Measurements from ENCODE around the gene BEND7. TPM values are rescaled to one million over a fixed set of nuclear protein-coding genes. Genes with fewer than 3 reads are reported as not detected.

The BEND7 gene
- total RNA-seq, 1 experiment from 2014 or later = 0.48 TPM

DNA sequence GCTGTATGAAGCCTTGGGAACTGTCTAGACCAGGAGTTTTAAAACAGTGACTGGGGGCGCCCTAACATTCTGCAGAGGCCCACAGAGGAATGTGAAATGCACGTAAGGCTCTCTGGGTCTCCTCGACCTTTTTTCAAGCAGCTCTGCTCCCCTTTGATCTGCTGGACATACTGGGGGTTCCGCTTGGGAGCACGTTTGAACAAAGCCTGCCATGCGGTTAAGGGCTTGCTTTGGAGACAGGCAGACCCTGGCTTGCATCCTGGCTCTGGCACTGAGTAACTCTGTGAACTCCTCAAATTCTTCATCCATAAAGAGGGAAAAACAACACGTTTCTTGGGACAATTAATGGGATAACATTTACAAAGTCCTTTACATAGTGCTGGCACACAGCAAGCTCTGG, 7.8 kb downstream of the BEND7 start:
- no peak for DNase-seq (ENCODE audit: low read depth)

DNA sequence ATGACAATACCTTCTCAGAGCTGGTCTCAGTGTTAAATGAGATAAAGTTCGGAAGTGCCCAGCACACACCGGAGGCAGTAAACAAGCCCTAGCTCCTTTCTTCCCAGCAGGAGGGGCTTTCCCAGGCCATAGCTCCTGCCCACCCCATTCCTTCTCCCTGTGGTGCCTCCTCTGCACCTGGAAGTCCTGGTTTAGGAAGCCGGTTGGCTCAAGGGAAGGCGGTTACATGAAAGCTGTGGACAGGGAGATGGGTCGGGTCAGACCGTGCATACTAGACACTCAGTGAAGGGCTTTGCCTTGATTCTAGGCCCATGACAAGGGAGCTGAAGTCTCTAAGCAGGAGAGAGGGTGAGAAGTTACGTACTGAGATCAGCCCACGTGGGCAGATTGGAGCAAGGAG, 8.6 kb downstream of the BEND7 start:
- no peak for DNase-seq (ENCODE audit: low read depth)

DNA sequence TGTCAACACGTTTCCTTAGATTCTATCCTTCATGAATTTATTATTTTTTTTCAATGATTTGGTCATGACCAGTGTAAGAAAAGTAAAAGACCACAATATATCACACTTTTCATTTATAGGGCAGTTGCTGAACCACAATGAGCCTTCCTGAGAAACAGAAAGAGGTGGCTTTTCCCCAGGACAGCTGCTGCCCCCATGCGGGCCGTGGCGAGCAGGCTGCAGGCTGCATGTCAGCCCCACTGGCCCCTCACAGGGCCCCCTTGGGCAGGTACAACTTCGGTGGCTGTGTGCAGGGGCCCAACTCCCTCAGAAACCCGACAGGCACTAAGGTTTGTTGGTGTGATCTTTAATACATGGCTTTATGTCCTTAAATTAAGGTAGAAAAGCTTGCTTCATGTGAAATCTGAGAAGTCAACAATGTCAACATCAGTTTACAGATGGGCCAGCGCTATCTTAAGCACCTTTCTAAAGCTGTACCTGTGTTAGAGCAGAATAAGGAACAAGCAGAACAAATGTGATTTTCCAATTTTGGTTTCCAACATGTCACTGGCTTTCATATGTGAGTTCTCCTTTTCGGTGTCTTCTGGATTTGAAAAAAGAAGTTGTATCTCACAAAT, 10.6 kb downstream of the BEND7 start:
- peak; percentile 35 for DNase-seq (ENCODE audit: low read depth)

DNA sequence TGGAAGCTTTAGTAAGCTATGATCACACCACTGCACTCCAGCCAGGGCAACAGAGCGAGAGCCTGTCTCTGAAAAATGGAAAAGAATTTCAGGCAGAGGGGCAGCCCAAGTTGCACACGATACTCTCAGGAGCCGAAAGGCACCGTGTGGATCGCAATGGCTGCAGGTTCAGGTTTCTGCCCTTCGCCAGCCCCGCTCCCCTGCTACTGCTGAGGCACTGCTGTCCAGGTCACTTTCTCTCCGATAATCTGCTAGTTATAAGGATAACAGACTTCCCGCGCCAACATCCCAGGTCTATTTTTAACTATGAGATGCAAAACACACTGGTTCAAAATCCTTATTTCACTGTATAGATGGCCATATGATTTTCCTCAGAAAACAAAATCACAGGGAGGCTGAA, 11.1 kb downstream of the BEND7 start:
- no peak for DNase-seq (ENCODE audit: low read depth)

DNA sequence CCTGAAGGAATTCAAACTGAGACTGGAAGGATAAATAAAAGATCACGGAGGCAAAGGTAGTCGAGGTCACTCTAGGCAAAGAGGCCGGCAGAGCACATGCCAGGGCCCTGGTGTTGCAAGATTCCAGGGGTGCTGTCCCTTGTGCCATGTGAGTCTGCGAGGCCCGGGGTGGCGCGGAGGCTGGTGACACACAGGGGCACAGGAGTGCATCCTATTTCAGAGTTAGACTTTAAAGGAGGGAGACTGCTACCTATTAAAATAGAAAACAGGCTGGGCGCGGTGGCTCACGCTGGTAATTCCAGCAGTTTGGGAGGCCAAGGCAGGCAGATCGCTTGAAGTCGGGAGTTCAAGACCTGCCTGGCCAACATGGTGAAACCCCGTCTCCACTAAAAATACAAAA, 12.6 kb downstream of the BEND7 start:
- no peak for DNase-seq (ENCODE audit: low read depth)

DNA sequence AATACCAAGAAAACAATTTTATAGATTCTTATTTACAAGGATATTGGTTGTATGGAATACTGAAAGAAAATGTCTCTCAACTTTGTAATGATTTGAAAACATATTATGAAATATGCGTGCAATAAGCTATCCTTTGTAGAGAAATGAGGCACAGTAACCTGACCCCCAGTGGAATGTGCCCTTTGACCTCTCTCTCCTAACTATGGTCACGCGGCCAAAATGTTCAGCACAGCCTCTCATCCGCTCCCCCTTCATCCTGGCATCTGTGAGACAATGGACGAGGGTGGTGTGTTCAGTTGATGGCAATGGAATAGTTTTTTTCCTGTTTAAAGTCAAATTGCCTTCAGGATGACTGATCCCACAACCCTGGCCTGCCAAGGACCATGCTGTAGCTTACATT, 13.3 kb downstream of the BEND7 start:
- DNase-seq (ENCODE audit: low read depth) = no peak

DNA sequence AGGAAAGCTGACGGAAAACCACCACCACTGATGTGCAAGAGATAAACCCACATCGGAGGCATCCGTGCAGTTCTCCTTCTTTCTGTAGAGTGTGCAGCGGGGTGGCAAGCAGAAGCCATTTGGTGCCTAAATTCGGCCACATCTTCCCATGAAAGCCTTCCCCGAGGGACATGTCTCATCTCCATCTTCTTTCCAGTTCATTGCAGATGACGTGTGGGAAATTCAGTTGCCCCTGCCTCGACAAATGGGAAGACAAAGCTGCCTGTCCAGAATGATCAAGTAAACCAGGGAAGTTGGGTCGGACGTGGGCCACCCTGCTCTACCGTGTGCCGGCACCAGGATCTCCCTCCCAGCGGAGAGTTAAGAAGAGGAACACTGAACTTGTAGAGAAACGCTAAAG, 14.5 kb downstream of the BEND7 start:
- DNase-seq (ENCODE audit: low read depth) = no peak

DNA sequence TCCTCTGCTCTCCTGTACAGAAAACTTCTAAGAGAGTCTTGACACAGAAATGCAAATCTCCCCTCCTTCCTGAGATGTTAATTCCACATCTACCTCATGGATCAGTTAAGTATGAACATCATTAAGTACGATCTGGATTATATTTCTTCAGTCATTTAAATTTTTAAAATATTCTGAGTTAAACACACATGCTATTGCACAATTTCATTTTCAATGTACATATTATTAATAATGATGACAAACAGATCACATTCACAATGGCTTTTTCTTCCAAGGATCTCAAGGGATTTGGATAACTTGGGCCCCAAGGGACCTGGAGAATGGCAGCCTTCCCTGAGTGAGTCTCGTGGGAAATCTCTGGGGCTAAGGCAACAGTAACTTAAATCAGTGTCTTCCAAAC, 16.2 kb downstream of the BEND7 start:
- no peak for DNase-seq (ENCODE audit: low read depth)

DNA sequence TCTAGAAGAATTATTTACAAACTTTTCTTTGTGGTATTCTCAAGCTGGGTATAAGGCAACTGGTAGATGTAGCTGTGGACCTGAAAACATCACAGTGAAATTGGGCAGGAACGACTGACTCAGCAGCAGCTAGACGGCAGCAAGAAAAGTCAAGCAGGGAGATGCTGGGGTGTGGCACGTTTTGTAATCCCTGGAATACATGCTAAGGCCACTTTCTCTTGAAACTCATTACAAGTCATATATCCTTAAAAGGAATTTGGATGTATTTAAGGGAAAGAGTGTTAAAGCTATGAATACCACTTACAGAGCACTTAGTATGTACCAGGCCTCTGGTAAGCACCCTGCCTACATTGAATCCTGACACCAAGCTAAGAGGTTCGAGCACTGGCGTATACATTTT, 17.4 kb downstream of the BEND7 start:
- DNase-seq (ENCODE audit: low read depth) = no peak

DNA sequence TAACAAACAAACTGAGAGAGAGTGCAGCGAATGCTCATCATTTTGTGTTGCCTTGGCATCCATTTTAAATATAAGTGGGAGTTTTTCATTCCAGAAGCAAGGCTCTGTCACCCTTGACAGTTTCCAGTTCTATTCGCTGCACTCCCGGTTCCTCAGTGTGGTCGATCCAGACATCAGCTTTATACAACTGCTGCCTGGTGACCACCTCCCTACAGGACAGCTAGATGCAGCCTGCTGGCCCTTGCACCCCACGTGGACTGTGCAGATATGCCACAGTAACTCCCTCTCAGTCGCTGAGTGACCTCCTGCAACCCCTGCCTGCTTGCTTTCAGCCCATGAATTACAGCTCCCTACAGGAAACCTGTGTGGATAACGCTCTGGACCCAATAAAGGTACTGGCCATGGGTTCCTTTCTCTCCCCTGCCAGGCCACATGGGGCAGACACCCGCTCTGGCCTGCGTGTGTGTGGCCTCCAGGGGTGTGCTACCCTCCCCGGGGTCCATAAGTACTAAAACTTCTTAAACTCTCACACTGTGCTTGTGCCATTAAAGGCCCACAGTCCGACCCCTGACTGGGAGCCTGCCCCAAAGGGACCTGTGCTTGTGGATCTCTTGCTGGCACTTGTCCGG, 23.6 kb downstream of the BEND7 start:
- DNase-seq (ENCODE audit: low read depth) = no peak

DNA sequence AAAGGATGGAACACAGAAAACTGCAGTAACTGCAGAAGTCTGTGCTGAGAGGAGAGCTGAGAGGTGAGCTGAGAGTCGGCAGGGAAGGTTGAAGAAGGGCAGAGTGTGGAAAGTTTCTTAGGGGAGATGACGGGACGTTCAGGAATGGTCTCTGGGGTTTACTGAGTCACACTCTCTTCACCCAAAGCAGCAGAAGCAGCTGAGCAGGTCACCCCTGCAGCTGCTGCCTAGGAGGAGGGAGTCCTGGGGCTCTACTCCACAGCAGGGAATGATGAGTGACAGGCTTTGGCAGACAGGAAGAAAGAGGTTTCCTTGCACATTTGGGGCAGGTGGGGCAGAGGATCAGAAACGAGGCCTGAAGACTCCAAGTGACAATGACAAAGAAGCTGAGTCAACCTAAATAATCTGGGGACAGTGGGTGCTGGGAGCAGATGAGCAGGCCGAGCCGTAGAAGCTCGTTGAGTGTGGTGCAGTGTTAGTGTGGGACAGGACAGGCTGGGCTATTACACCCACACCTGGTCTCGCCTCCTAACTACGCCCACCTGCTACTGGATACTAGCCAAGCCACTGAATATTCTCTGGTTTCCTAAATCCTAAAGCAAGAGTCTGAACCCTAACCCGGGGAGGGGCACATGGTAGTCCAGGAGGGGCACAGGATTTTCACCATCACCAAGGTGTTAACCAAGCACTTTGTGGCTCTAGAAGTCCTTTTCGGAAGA, 24.9 kb downstream of the BEND7 start:
- peak; percentile 75 for DNase-seq (ENCODE audit: low read depth)

DNA sequence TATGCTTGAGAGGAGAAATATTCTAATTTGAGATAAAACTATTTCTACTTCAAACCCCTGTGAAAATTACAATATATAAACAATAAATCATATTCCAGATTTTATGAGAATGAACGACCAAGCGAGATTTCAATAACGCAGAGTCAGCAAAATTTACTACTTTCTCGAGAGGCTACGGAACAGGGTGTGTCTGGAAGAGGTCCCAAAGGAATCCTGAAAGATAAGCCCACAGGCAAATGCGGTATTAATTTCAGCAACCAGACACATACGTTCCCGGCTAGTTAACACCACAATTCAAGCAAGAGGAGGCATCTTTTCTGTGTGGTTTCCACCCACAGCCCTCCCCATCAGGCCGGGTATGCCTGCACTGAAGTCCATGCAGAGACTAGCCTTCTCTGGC, 26.4 kb downstream of the BEND7 start:
- DNase-seq (ENCODE audit: low read depth) = no peak

DNA sequence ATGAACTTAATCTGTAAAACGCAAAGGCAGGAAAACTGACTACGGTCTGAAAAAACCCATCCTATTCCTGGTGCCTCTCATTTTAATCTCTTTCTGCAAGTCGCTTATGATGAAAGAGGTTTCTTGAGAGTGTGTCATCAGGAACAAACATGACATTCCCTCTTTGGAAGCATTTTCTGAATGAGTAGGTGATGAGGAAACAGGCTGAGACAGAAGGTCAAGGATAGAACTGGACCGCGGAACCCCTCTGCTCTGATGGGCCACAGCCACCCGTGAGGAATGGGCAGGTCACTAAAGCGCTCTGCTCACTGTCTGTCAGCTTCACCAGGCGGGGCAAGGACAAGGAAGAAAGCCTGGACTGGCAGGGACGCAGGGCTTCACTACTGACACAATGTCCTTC, 28.6 kb downstream of the BEND7 start:
- DNase-seq (ENCODE audit: low read depth) = no peak

DNA sequence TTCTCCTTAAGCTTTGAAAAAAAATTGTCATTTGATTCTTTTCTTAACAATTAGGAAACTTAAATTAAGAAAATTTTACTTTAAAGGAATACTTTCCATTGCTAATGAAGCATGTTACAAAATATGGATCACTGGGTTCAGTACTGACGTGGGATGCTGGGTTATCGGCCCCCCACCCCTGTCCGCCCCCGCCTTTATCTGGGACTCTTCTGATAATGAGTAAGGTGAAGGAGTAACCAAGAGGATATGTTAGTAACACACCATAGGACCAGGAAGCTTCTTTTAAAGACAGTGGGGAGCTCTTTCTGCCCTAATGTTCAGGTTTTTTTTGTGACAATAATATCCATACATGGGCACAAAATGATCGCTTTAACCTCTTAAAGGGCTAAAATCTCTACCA, 29.7 kb downstream of the BEND7 start:
- DNase-seq (ENCODE audit: low read depth) = no peak

DNA sequence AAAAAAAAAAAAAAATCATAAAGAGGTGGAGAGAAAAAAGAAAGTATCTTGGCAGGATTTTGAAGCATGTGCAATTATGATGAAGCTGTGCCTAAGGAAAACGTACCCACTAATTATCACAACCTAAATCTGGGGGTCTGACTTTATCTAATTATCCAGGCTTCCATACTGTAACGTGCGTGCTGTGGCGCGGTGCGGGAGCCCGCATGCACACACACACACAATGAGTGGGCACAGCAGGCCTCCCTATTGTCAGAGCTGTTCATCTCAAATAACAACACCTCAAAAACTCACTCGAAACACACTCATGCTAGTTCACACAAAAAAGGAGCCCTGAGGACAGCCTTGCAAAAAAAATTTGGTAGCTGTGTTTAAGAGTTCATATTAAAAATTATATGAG, 31.9 kb downstream of the BEND7 start:
- no peak for DNase-seq (ENCODE audit: low read depth)

DNA sequence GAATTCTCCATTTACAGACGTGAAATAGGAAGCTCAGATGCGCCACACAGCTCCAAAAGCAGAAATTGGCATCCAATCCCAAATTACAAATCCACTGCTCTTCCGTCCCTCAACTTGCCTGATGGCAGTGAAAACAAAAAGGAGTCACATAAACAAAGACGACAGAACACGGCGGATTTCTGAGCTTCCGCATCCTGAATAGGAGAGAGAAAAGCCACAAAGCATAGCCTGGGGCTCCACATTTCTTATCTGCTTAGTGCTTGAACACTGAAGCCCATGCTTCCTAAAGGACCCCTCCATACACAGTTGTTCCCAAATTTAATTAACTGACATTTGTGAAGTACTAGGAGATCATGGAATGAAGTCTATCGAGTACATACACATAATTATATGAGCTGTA, 32.6 kb downstream of the BEND7 start:
- peak; percentile 45 for DNase-seq (ENCODE audit: low read depth)

DNA sequence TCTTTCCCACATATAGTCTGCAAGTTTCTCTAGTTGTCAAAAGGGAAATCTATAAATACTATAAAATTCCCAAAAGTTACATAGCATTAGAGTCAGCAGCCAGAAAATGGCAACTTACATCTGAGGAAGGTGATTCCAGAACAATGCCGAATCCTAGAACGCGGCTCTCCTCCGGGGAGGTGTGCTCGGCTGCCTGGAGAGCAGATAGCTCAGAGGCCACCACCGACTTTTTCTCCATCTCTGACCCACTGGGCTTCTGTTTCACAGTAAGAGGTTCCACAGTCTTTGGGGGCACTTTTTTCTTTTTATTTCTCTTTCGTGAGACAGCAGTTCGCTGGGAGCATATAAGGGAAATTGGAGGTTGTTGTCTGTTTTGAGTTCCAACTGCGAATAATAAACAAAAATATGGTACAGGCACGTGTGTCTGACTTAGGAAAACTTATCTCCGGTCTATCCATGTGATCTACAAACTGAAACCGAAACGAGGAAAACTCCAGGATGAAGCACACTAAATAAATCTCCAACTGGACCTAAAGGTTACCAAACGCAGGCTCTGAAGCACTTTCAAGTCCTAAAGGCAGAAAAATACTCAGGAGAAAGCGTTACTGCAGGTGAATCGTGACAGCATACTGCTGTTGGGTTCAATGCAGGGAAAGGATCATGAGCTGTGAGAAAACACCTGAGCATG, 36.2 kb downstream of the BEND7 start:
- peak; percentile 64 for DNase-seq (ENCODE audit: low read depth)

DNA sequence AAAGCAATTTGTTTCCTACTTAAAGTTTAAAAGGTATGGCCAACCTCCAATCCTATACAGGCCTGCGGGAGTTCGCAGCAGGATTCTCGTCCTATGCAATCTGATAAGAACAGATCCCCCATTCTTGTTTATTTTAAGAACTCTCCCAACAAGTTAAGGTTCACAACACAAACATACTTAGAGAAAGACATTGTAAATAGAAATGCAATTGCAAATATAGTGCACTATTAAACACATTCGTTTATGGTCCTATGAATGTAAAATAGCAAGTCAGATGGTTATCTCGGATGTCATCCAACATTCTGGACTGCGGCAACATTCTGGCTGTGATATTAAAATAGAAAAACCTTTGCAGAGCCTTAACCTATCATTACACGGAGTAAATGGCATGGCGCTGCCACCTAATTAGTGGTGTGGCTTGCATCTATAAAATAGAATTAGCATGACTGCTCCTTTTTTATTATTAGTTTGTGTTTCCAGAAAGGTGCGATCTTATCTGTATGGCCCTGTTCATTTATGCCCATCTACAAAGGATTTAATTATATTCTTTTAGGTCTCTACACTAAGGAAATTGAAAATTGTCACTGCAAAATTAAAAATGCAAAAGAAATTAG, 37.0 kb downstream of the BEND7 start:
- DNase-seq (ENCODE audit: low read depth) = no peak

DNA sequence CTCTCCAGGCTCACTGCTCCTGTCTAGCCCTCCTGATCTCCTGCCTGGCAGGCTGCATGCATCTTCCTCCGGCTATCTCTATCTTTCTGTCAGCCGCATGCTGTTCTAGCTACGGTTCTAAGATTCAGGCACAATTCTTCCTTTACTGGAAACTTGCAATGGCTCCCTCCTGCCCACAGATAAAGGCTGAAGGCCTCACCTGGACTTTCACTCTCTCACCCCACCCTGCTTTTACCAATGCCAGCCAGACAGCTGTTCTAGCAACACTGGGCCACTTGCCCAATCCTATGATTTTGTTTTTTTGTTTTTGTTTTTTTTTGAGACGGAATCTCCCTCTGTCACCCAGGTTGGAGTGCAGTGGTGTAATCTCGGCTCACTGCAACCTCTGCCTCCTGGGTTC, 38.3 kb downstream of the BEND7 start:
- DNase-seq (ENCODE audit: low read depth) = no peak

DNA sequence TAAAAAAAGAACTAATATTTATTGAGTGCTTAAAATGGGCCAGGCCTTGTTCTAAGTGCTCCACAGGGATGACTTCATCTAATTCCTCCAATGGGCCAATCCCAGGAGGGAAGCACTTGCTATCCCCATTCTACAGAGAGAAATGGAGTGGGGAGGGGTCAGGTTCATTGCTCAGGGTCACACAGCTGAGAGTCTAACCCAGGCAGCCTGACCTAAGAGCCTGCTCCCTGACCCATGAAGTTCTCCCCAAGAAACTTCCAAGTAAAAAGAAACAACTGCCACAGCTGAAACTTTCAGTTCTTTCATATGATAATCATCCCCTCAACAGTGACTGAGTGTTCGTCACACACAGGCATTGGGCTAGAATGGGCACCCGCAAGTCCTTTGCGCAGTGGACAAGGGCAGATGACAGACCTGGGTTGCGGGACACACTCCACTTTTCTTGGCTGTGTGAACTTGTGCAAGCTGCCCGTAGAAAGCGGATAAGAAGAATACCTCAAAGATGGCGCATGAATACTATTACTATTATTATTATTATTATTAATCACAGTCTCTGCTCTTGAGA, 39.7 kb downstream of the BEND7 start:
- no peak for DNase-seq (ENCODE audit: low read depth)

DNA sequence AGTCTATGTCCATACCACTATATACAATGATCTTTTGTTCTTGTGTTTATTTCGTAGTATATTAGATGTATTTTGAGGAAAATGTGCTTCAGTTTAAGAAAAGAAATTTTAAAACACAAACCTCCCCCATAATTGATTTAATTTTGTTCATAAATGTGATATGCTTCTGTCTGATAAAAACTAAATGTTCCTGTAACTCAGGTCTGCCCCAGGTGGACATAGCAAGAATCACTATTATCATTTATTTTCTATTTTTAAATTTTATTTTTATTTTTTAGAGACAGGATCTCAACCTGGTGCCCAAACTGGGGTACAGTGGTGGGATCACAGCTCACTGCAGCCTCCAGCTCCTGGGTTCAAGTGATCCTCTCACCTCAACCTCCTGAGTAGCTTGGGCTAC, 43.2 kb downstream of the BEND7 start:
- DNase-seq (ENCODE audit: low read depth) = no peak

DNA sequence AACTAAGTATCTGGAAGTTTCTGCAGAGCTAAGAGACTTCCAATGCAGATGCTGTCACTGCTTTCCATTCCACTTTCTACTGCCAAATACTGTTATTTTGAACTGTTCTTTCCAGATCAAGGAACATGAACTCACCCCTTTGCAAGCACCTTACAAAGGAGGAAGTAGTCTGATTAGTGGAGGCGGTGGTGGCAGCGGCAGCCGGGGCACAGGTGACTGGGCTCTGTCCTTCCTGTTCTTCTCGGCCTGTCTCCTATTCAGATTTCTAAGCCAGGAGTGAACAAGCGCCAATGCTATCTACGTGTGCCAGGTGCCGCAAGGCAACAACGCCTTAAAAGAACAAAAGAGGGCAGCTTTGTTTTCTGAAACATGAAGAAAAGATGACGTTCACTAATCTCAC, 44.9 kb downstream of the BEND7 start:
- no peak for DNase-seq (ENCODE audit: low read depth)
